ENCODE data around the gene STOML1.
"Not testable (repeated sequence)": the region's sequence is repeated elsewhere in the genome, so short reads cannot be mapped to it uniquely, and the experiment has no call there.

GRCh38 chr15:73960472-73961070 is 31.5 kb downstream of the STOML1 start:
- not testable (repeated sequence) for TF ChIP-seq CTCF, EP300, POLR2A (IDR thresholded peaks at IDR 0.05)
